GM21737 (cell line): ENCODE results near the gene MAML2.

Source experiments
- ATAC-seq: cut with Tn5 transposase; IDR thresholded peaks from one replicate; pipeline ENCODE4 v1.9.1; 2021; ENCODE audit warnings: mild to moderate bottlenecking, moderate library complexity; ENCODE audit not compliant: unreplicated experiment

Gene MAML2

DNA sequence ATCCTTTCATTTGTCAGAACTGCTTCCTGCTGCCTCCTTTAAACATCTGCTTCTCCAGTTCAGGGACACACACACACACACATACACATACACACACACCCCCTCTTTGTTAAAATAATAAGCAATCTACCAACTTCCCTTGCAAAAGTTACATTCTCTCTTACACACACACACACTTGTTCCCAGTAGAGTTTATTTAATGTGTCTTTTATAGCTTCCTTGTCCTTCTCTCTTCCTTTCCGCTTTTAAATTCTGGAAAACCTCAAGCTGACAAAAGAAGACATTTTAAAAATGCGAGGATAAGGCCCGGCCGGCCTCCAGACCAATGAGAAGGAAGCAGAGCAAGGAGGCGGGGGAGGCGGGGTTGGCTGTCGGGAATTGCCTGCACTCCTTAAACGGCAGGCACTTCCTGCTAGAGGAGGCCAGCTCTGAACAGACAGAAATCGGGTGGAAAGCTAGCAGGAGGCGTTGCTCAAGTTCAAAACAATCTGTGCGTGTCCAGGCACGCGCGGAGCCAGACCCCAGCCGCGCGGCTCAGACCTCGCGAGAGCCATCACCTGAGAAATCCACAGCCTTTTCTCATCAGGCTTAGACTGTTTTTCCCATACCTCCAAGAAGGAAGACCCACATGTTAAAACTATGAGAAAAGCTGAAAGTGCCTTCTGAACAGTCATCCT lies 99.9 kb downstream of the MAML2 start:
- peak; percentile 96 for ATAC-seq

- ATAC-seq: no peak
Observed at GRCh38 chr11:96242191-96242847, 100.7 kb downstream of the MAML2 start.

GRCh38 chr11:96241331-96241841 lies 101.6 kb downstream of the MAML2 start:
- ATAC-seq: no peak

- no peak for ATAC-seq
Observed at GRCh38 chr11:96238563-96239135, 104.3 kb downstream of the MAML2 start.

DNA sequence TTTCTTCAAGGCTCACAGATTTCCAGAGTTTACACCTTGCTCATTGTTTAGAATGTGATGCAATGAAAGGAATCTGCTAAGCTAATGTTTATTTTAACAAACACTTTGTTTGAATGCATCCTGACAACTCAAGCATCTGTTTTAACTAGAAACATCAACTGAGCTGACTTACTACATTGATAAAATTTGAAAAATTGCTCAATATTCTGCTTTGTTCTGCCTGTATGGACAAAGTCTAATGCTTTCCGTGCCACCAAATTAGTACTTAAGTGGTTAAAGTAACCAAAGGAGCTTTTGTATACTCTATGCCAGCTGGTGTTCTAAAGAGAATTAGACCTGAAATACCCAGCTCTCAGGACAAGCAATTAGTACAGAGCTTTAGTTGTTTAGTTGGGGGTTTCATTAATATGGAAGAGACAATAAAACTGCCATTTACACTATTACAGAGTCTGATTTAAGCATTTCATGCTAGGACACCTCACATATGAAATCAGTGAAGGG lies 105.2 kb downstream of the MAML2 start:
- ATAC-seq: no peak

DNA sequence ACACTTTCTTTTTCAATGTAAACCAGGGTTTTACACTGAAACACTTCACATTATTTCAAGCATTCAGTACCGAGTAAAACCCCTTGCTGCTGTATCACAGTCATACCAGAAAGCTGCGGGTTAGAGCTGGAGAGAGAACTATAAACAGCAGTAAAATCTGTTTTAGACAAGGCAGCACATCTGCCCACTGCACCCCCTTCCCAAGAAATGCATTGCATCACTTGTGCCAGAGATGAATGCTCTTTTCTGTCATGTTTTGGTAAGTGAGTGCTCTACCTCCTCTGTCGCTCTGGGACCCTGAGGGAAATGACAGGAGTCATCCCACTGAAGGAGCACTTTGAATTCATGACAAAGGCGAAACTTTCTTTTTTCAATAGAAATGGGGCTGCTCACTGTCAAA lies 107.2 kb downstream of the MAML2 start:
- peak; percentile 84 for ATAC-seq

- ATAC-seq: no peak
Observed at GRCh38 chr11:96234866-96235441, 108.0 kb downstream of the MAML2 start.

DNA sequence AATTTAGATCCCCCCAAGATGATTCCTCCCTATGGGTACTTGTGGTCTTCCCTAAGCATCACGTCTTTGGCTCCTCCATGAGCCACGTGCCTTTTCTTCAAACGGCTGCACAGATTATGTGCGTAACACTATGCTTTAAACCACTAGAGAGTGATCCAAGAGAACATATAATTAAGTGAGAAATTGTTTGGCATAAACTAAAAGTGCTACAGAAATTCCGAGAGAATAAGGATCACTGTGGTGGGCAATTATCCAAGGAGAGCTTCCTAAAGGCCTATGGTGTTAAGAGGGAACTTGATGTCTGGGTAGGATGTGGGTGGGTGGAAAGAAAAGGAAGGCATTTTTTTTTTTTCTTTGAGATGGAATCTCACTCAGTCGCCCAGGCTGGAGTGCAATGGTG lies 110.9 kb downstream of the MAML2 start:
- no peak for ATAC-seq

DNA sequence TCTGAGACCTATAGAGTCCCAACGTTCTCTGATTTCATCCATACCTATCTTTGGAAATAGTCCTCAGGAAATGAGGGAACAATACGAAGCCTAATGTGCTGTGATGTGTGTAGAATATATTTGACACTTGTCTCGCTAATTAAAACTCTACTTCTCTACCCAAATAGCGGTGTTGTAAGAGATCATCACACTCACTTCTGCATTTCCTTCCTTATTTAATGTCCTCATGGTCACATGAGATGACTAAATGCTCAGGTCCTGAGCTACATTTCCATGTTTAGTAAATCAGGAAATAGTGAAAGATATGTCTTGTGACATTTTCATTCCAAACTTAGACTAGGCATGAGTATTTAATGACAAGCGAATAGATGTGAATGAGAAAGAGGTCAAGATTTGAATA lies 112.3 kb downstream of the MAML2 start:
- no peak for ATAC-seq

- no peak for ATAC-seq
Observed at GRCh38 chr11:96229354-96229977, 113.5 kb downstream of the MAML2 start.

DNA sequence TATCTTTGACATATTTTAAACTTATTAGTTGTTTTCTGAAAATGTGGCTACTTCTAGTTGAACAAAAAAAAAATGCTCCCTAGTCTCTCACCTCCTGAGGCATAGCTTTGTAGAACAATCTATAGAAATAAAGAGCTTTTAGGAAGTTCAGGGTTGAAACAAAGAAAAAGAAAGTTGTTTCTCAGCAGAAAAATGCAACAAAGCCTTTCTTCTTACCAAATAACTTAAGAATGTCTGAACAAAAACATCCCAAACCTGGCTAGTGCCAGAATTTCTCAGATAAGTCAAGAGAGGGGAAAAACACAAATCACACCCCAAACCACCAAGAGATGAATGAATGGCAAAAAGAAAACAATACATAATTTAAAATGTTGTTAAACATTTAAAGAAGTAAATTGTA lies 114.1 kb downstream of the MAML2 start:
- ATAC-seq: no peak

DNA sequence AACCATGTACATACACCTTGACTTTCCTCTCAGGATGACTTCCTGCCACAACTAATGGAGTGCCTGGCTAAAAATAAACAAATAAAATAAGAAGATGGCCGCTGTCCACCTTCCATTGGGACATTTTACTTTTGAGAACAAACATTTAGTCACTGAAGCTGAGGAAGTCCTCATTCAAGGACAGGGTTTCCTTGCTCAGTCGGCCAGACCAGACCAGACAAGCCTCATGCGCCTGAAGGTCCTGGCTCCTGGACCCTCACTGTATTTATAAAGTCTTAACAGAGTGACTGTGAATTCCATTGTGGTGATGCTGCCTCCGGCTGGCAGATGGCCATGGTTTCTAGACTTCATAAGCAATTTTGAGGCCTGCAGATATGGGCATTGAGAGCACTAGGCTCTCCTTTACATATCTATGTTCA lies 114.5 kb downstream of the MAML2 start:
- ATAC-seq: no peak

GRCh38 chr11:96227244-96227643 lies 115.8 kb downstream of the MAML2 start:
- ATAC-seq: no peak

- no peak for ATAC-seq
Observed at GRCh38 chr11:96223083-96223482, 119.9 kb downstream of the MAML2 start.

GRCh38 chr11:96222102-96222501 lies 120.9 kb downstream of the MAML2 start:
- ATAC-seq: no peak

DNA sequence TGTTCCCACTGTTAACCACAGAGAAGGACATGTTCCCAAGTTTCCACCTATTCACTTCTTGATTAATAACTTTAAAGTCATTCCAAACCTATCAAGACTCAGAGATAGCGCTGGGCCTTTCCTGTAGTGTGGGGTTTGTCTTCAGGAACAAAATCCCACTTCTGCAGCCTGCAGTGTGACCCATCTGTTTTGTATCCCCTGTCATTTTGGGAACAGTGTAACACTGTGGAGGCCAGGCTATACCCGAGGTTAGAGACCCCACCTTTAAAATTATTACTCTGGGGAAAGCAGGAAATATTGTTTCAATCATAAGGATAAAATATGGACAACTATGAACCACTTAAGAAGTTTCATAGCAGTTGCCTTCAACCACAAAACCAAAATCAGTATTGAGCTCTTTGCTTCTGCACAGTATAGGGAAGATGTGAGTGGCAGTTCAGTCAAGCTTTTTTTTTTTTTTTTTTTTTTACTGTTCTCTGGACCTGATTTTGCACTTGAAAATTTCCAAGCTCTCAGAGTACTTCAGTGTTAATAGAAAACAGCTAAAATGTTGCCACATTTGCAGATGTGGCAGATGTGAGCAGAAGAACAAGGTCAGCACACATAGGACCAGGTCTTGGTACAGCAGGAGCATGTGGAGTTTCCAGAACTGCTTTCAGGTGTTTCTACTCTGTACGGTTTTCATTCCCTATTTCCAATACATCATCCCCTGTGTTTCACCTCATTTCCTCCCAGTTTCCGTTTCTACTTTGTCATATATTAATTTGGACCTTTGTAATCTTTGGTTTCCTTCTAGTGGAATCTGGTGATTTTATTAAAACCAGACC lies 121.5 kb downstream of the MAML2 start:
- ATAC-seq: no peak

DNA sequence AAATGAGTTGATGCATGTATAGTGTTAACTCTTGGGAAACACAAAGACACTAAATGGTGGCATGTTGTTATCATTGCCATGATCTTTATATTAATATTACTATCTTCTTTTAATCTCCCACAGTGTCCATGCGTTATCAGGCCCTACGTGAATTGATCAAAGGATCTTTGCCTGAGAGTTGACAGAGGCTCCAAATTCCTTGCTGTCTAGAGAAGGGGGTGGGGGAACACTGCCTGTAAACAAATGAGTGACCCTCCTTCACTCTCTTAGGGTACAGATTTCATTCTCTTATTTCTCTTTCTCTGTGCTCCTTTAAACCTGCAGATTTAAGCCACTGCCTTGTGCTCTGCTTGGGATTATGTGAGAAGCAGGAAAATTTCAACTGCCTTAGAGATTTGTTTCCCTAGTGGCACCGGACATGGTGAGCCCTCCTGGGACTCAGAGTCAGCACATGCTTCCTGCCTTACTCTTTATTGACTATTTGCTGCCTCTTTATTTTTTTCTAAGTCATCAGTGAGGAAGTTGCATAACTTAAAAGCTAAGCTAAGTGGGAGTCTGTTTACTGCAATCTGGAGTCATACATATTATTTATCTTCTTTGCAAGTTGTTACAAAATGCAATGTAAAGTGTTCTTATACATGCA lies 122.9 kb downstream of the MAML2 start:
- ATAC-seq: no peak

GRCh38 chr11:96218901-96219300 lies 124.1 kb downstream of the MAML2 start:
- no peak for ATAC-seq

- ATAC-seq: no peak
Observed at GRCh38 chr11:96218006-96218405, 125.0 kb downstream of the MAML2 start.

- no peak for ATAC-seq
Observed at GRCh38 chr11:96217206-96217605, 125.8 kb downstream of the MAML2 start.
